Measurements from ENCODE around the gene NFIA.

The NFIA gene

GRCh38 chr1:61162520-61163258, 80.3 kb downstream of the NFIA start:
- no peak for TF ChIP-seq CTCF (IDR thresholded peaks at IDR 0.05; ENCODE audit: extremely low read depth, missing control alignments)
- no peak for DNase-seq (ENCODE audit: low spot score)

GRCh38 chr1:61163355-61163754, 81.0 kb downstream of the NFIA start:
- TF ChIP-seq CTCF (IDR thresholded peaks at IDR 0.05; ENCODE audit: extremely low read depth, missing control alignments), result no peak
- no peak for DNase-seq (ENCODE audit: low spot score)

GRCh38 chr1:61165402-61165801, 83.0 kb downstream of the NFIA start:
- no peak for DNase-seq (ENCODE audit: low spot score)

GRCh38 chr1:61167309-61167708, 84.9 kb downstream of the NFIA start:
- no peak for DNase-seq (ENCODE audit: low spot score)

More at GRCh38 chr1:61165402-61165801, 83.0 kb downstream of the NFIA start:
- TF ChIP-seq CTCF (IDR thresholded peaks at IDR 0.05; ENCODE audit: extremely low read depth, missing control alignments), result no peak

GRCh38 chr1:61169045-61169444, 86.7 kb downstream of the NFIA start:
- no peak for DNase-seq (ENCODE audit: low spot score)
- TF ChIP-seq CTCF (IDR thresholded peaks at IDR 0.05; ENCODE audit: extremely low read depth, missing control alignments), result no peak

More at GRCh38 chr1:61167309-61167708, 84.9 kb downstream of the NFIA start:
- TF ChIP-seq CTCF (IDR thresholded peaks at IDR 0.05; ENCODE audit: extremely low read depth, missing control alignments), result no peak

- no peak for TF ChIP-seq CTCF (IDR thresholded peaks at IDR 0.05; ENCODE audit: extremely low read depth, missing control alignments)
Measured at GRCh38 chr1:61169634-61170033, 87.3 kb downstream of the NFIA start.

GRCh38 chr1:61170328-61171238, 88.2 kb downstream of the NFIA start:
- DNase-seq (ENCODE audit: low spot score), result no peak
- TF ChIP-seq CTCF (IDR thresholded peaks at IDR 0.05; ENCODE audit: extremely low read depth, missing control alignments), result no peak

More at GRCh38 chr1:61169634-61170033, 87.3 kb downstream of the NFIA start:
- no peak for DNase-seq (ENCODE audit: low spot score)
